HCT116 (cell line): ENCODE measurements around the gene SMIM23. TPM values are rescaled to one million over a fixed set of nuclear protein-coding genes. Genes with fewer than 3 reads are reported as not detected.

Experiments
- ATAC-seq: fragments of 200-7000 bp; cut with Tn5 transposase; 2 replicates; pipeline ENCODE4 v1.9.1; 2020; ENCODE audit warnings: mild to moderate bottlenecking, moderate library complexity
- Bru-seq: library from RNA; stranded (reverse); fragments of 400-500 nt; gene quantifications from one replicate; lab custom pipeline; 2021; lab: Mats Ljungman, UMichigan
- BruChase-seq, 2 experiments: library from RNA; stranded (reverse); fragments of 400-500 nt; gene quantifications; one replicate each; lab custom pipeline; 2021; lab: Mats Ljungman, UMichigan
- BruUV-seq: library from RNA; stranded (reverse); fragments of 400-500 nt; replicated peaks from 2 replicates; lab custom pipeline; 2021; lab: Mats Ljungman, UMichigan
- CTCF ChIA-PET: fragments of 300-600 bp; sonication (Branson Sonifier 250); formaldehyde crosslinking; loops from one replicate; lab custom pipeline; 2021; ENCODE audit warnings: antibody characterized with exemption; lab: Charles Lee
- POLR2A ChIA-PET: fragments of 300-600, 350-600 bp; sonication (Branson Sonifier 250); formaldehyde crosslinking; loops from one replicate; lab custom pipeline; 2021; ENCODE audit warnings: antibody characterized with exemption; lab: Charles Lee
- RAD21 ChIA-PET, 2 experiments: fragments of 300-600 bp; sonication (Branson Sonifier 250); formaldehyde crosslinking; loops; one replicate each; lab custom pipeline; 2023; ENCODE audit warnings: low total read pairs in 2 of 2; ENCODE audit not compliant: uncharacterized antibody in 2 of 2, unreplicated experiment in 2 of 2, low non-redundant PET in 1 of 2; lab: Charles Lee
- DNase-seq: peaks from one replicate; pipeline ENCODE4 v3.0.0-alpha.2; 2010; ENCODE audit warnings: low read depth, low spot score
- H2AFZ ChIP-seq: fragments of 200-600 bp; shearing (Covaris generic), sonication (generic); 2 replicates; pipeline ENCODE4 v1.6.1; 2017; ENCODE audit warnings: low read depth, mixed run types, mixed read lengths, antibody characterized with exemption, low read length; ENCODE audit not compliant: poor library complexity, severe bottlenecking
- H3K27ac ChIP-seq: 2 replicates; pipeline ENCODE4 v1.5.1; 2012; ENCODE audit warnings: low read depth, low read length
- H3K27me3 ChIP-seq: fragments of 200-600 bp; sonication (generic); 2 replicates; pipeline ENCODE4 v1.6.1; 2016; ENCODE audit warnings: mixed run types, low read length, mixed read lengths; ENCODE audit not compliant: insufficient read depth
- H3K36me3 ChIP-seq, 2 experiments: fragments of 200-500 bp in 1 of 2; fragments of 200-600 bp in 1 of 2; sonication (Bioruptor generic) in 1 of 2; sonication (generic) in 1 of 2; 2 replicates each; pipeline versions ENCODE4 v1.5.1 to v1.6.1; 2014 to 2016; ENCODE audit warnings: low read length in 2 of 2, inconsistent platforms in 1 of 2, mixed read lengths in 1 of 2, mixed run types in 1 of 2; ENCODE audit not compliant: insufficient read depth in 2 of 2, control insufficient read depth in 1 of 2
- H3K4me1 ChIP-seq, 2 experiments: fragments of 200-600 bp in 1 of 2; sonication (generic) in 1 of 2; 2 replicates each; pipeline versions ENCODE4 v1.5.1 to v1.6.1; 2012 to 2017; ENCODE audit warnings: low read length in 2 of 2, inconsistent platforms in 1 of 2, mild to moderate bottlenecking in 1 of 2, mixed read lengths in 1 of 2, mixed run types in 1 of 2, moderate library complexity in 1 of 2; ENCODE audit not compliant: insufficient read depth in 2 of 2, control insufficient read depth in 1 of 2
- H3K4me2 ChIP-seq: fragments of 200-600 bp; sonication (generic); 2 replicates; pipeline ENCODE4 v1.6.1; 2017; ENCODE audit warnings: mixed run types, low read length, mixed read lengths
- H3K4me3 ChIP-seq, 2 experiments: fragments of 200-600 bp in 1 of 2; sonication (generic) in 1 of 2; replicated peaks in 1 of 2; 2 replicates each; pipeline ENCODE4 v1.5.1; 2011 to 2016; ENCODE audit warnings: low read length in 2 of 2, control low read depth in 1 of 2, low read depth in 1 of 2, mild to moderate bottlenecking in 1 of 2, mixed read lengths in 1 of 2, mixed run types in 1 of 2
- H3K79me2 ChIP-seq: fragments of 200-600 bp; sonication (generic); 2 replicates; pipeline ENCODE4 v1.6.1; 2017; ENCODE audit warnings: mild to moderate bottlenecking, mixed run types, low read length, moderate library complexity, mixed read lengths; ENCODE audit not compliant: insufficient read depth
- H3K9ac ChIP-seq: fragments of 200-600 bp; sonication (generic); 2 replicates; pipeline ENCODE4 v1.6.1; 2016; ENCODE audit warnings: low read length, mixed read lengths
- H3K9me2 ChIP-seq: fragments of 200-600 bp; sonication (generic), shearing (Covaris generic); 2 replicates; pipeline ENCODE4 v1.6.1; 2017; ENCODE audit warnings: mixed run types, mild to moderate bottlenecking, moderate library complexity; ENCODE audit not compliant: insufficient read depth
- H3K9me3 ChIP-seq, 2 experiments: fragments of 200-500 bp in 1 of 2; fragments of 200-600 bp in 1 of 2; sonication (Bioruptor generic) in 1 of 2; sonication (generic) in 1 of 2; 2 replicates each; pipeline ENCODE4 v1.6.1; 2014 to 2017; ENCODE audit warnings: low read length in 2 of 2, mixed read lengths in 2 of 2, inconsistent platforms in 1 of 2, low read depth in 1 of 2, mild to moderate bottlenecking in 1 of 2, mixed run types in 1 of 2, moderate library complexity in 1 of 2; ENCODE audit not compliant: control insufficient read depth in 1 of 2, insufficient read depth in 1 of 2
- H4K20me1 ChIP-seq: fragments of 200-600 bp; sonication (generic), shearing (Covaris generic); 2 replicates; pipeline ENCODE4 v1.6.1; 2017; ENCODE audit warnings: mixed run types, mild to moderate bottlenecking, moderate library complexity; ENCODE audit not compliant: insufficient read depth
- ATF3 ChIP-seq: IDR thresholded peaks from 2 replicates; pipeline ENCODE4 v1.6.1; 2012
- CBX3 ChIP-seq: IDR thresholded peaks from 2 replicates; pipeline ENCODE4 v1.6.1; 2012; ENCODE audit warnings: low read depth
- CEBPB ChIP-seq: IDR thresholded peaks from 2 replicates; pipeline ENCODE4 v1.6.1; 2012; ENCODE audit warnings: low read depth
- CTCF ChIP-seq, 3 experiments: fragments of 200-600 bp in 1 of 3; sonication (generic) in 1 of 3; IDR thresholded peaks in 2 of 3; conservative IDR thresholded peaks in 1 of 3; 2 replicates each; pipeline ENCODE4 v1.5.1; 2012 to 2017; ENCODE audit warnings: low read depth in 2 of 3, low read length in 2 of 3, antibody characterized with exemption in 1 of 3, borderline replicate concordance in 1 of 3, control low read depth in 1 of 3, mild to moderate bottlenecking in 1 of 3, mixed read lengths in 1 of 3, mixed run types in 1 of 3, moderate library complexity in 1 of 3; ENCODE audit not compliant: insufficient read depth in 1 of 3
- EGR1 ChIP-seq: IDR thresholded peaks from 2 replicates; pipeline ENCODE4 v1.6.1; 2012; ENCODE audit warnings: low read depth
- ELF1 ChIP-seq: IDR thresholded peaks from 2 replicates; pipeline ENCODE4 v1.6.1; 2012; ENCODE audit warnings: low read depth, borderline replicate concordance
- EZH2 ChIP-seq: fragments of 200-600 bp; sonication (generic); IDR thresholded peaks from 2 replicates; pipeline ENCODE4 v1.6.1; 2017; ENCODE audit warnings: antibody characterized with exemption, mixed run types
- EZH2phosphoT487 ChIP-seq: fragments of 200-600 bp; IDR thresholded peaks from 2 replicates; pipeline ENCODE4 v1.6.1; 2018; ENCODE audit warnings: antibody characterized with exemption, borderline replicate concordance
- FOSL1 ChIP-seq: IDR thresholded peaks from 2 replicates; pipeline ENCODE4 v1.6.1; 2012; ENCODE audit warnings: low read depth
- JUND ChIP-seq: IDR thresholded peaks from 2 replicates; pipeline ENCODE4 v1.6.1; 2012
- POLR2AphosphoS5 ChIP-seq: IDR thresholded peaks from 2 replicates; pipeline ENCODE4 v1.6.1; 2011; ENCODE audit warnings: mild to moderate bottlenecking, low read depth, low read length, moderate library complexity
- REST ChIP-seq: IDR thresholded peaks from 2 replicates; pipeline ENCODE4 v1.6.1; 2012; ENCODE audit warnings: low read depth
- SIN3A ChIP-seq: IDR thresholded peaks from 2 replicates; pipeline ENCODE4 v1.6.1; 2012; ENCODE audit warnings: low read depth
- SP1 ChIP-seq: IDR thresholded peaks from 2 replicates; pipeline ENCODE4 v1.6.1; 2012; ENCODE audit warnings: low read depth
- SRF ChIP-seq: IDR thresholded peaks from 2 replicates; pipeline ENCODE4 v1.6.1; 2012; ENCODE audit warnings: low read depth
- TCF7L2 ChIP-seq: IDR thresholded peaks from 2 replicates; pipeline ENCODE4 v1.7.0; 2011; ENCODE audit warnings: borderline replicate concordance, inconsistent platforms; ENCODE audit not compliant: insufficient read depth, insufficient read length; ENCODE audit errors: extremely low read depth
- YY1 ChIP-seq: IDR thresholded peaks from 2 replicates; pipeline ENCODE4 v1.6.1; 2011; ENCODE audit warnings: low read length, low read depth, moderate library complexity, mild to moderate bottlenecking; ENCODE audit not compliant: insufficient replicate concordance; ENCODE audit errors: extremely low read depth
- ZBTB33 ChIP-seq: IDR thresholded peaks from 2 replicates; pipeline ENCODE4 v1.6.1; 2011; ENCODE audit warnings: mild to moderate bottlenecking, low read length, moderate library complexity; ENCODE audit not compliant: insufficient replicate concordance; ENCODE audit errors: extremely low read depth
- ZFX ChIP-seq: fragments of 450-650 bp; IDR thresholded peaks from 2 replicates; pipeline ENCODE4 v1.6.1; 2017
- intact Hi-C: fragments of 100-400 bp; cut with micrococcal nuclease; formaldehyde crosslinking; loops from 2 replicates; pipeline ENCODE4 v1.10.0; 2022
- long read RNA-seq: library from polyadenylated mRNA; unstranded; transcript quantifications from one replicate; pipeline ENCODE4 v2.0.0, GENCODE V29; 2021; ENCODE audit not compliant: unreplicated experiment
- polyA plus RNA-seq: library from polyadenylated mRNA; unstranded; fragments of >200 nt; gene quantifications from 2 replicates; pipeline ENCODE4 v1.2.1, GENCODE V29; 2012; ENCODE audit warnings: missing spikeins
- total RNA-seq: library from RNA; stranded (reverse); gene quantifications from one replicate; pipeline ENCODE4 v1.2.1, GENCODE V29; 2021; ENCODE audit not compliant: unreplicated experiment

The SMIM23 gene
- total RNA-seq (not detected), Bru-seq, nascent RNA (not detected), BruChase-seq, experiment 1, labeled RNA remaining after a 6-hour chase (not detected), BruChase-seq, experiment 2, labeled RNA remaining after a 2-hour chase (not detected)
- polyA plus RNA-seq = not detected in 2 replicates
- long read RNA-seq = 0 reads

- RAD21 ChIA-PET = no interaction called here
- intact Hi-C loops = no loop called here
These were observed at the start of gene SMIM23 for GRCh38 chr5:171785517-171785916. Gene SMIM23 (plus strand): TSS chr5:171785817. CDS start chr5:171785872, 55 bp downstream.

More at GRCh38 chr5:171785517-171785916, at the start of gene SMIM23:
- TF ChIP-seq CEBPB (no peak), POLR2AphosphoS5 (no peak), YY1 (no peak), ELF1 (no peak), EGR1 (no peak), EZH2 (no peak), CTCF (IDR thresholded peaks at IDR 0.05 in 2 of 3, conservative IDR thresholded peaks at IDR 0.05 in 1 of 3; ENCODE audit: borderline replicate concordance in 1 of 3, insufficient read depth in 1 of 3, low read depth in 2 of 3, low read length in 2 of 3) (no peak), SRF (no peak), TCF7L2 (no peak), CBX3 (no peak), SP1 (no peak), SIN3A (no peak), REST (no peak), ZBTB33 (no peak), FOSL1 (no peak), EZH2phosphoT487 (no peak), ZFX (no peak), JUND (no peak), ATF3 (no peak)
- DNase-seq (no peak), ATAC-seq (no peak)
- no peaks in the 10 kb centered on the region for H3K79me2 ChIP-seq
- H3K27me3 ChIP-seq = peaks cover 4% of the 10 kb centered on the region; the same call in 1 of the 2 replicates
- H2AFZ ChIP-seq = no peak within 1 kb of the TSS
- no peaks in the 10 kb centered on the region for H3K9me2 ChIP-seq
- BruUV-seq = no TSS peak
- no peak within 1 kb of the TSS for H3K9ac ChIP-seq
- H4K20me1 ChIP-seq = no peaks in the 10 kb centered on the region
- H3K4me1 ChIP-seq = no peaks in the 10 kb centered on the region
- no peaks in the 10 kb centered on the region for H3K9me3 ChIP-seq
- no peak within 1 kb of the TSS for H3K4me2 ChIP-seq
- no peaks in the 10 kb centered on the region for H3K36me3 ChIP-seq
- CTCF ChIA-PET = no interaction called here
- POLR2A ChIA-PET = no interaction called here
- H3K27ac ChIP-seq = no peak within 1 kb of the TSS
- H3K4me3 ChIP-seq = no peak within 1 kb of the TSS
